Stimulated activated CD4-positive, alpha-beta T cell treated with anti-CD3 and anti-CD28 coated beads, Interleukin-2, amount 100 ng/mL, for 4 hours (primary cell): Measurements from ENCODE around the gene LARP4.
"Not testable (repeated sequence)": the region's sequence is repeated elsewhere in the genome, so short reads cannot be mapped to it uniquely, and the experiment has no call there.

Experiments used
- DNase-seq: peaks from one replicate; pipeline ENCODE4 v3.0.0-alpha.2; 2020; ENCODE audit warnings: low read depth

The LARP4 gene

DNA sequence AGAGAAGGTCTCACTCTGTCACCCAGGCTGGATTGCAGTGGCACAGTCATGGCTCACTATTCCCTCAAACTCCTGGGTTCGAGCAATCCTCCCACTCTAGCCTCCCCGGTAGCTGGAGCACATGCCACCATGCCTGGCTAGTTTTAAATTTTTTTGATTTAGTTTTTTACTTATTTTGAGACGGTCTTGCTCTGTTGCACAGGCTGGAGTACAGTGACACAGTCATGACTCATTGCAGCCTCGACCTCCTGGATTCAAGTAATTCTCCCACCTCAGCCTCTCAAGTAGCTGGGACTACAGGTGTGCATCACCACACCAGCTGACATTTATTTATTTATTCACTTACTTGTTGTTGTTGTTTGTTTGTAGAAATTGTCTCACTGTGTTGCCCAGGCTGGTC lies 81.9 kb downstream of the LARP4 start:
- DNase-seq, result no peak

DNA sequence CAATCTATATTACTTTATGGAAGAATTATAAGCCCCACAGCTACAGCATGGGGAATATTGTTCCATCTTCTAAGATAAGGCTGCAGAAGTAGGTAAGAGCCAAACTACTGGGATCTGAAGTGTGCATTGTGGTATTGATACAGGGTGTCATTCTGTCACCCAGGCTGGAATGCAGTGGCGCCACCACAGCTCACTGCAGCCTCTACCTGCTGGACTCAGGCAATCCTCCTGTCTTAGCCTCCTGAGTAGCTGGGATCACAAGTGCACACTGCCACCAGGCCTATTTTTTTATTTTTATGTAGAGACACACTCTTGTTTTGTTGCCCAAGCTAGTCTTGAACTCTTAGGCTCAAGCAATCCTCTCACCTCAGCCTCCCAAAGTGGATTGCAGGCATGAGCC lies 82.8 kb downstream of the LARP4 start:
- no peak for DNase-seq

DNA sequence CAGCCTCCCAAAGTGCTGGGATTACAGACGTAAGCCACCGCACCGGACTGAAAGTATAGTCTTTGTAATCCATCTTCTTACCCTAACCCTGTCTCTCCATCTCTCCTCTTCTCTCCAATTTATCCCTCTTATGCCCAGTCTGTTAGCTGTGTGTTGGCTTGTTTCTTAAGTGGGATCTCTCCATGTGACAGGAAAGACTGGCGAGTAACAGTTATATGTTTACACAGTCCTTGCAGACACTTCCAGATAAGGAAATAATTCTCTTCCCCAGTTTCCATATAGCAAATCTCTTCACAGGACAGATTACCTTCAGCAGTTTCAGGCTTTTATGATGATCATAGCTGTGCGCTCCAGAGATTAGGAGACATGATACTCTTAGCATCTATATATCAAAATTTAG lies 88.1 kb downstream of the LARP4 start:
- DNase-seq, result no peak

DNA sequence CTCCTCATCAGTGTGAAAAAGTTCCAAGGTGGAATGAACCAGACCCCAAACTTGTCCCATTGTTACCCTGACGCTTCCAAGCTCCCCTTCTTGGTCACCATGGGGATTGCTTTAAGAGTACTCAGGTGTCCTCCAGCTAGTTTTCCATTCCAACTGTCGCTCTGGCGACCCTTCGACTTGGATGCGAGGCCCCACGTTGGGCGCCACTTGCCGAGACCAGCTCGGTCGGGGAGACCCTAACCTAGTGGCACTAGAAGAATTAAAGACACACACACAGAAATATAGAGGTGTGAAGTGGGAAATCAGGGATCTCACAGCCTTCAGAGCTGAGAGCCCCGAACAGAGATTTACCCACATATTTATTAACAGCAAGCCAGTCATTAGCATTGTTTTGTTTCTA lies 97.4 kb downstream of the LARP4 start:
- DNase-seq, result not testable (repeated sequence)

DNA sequence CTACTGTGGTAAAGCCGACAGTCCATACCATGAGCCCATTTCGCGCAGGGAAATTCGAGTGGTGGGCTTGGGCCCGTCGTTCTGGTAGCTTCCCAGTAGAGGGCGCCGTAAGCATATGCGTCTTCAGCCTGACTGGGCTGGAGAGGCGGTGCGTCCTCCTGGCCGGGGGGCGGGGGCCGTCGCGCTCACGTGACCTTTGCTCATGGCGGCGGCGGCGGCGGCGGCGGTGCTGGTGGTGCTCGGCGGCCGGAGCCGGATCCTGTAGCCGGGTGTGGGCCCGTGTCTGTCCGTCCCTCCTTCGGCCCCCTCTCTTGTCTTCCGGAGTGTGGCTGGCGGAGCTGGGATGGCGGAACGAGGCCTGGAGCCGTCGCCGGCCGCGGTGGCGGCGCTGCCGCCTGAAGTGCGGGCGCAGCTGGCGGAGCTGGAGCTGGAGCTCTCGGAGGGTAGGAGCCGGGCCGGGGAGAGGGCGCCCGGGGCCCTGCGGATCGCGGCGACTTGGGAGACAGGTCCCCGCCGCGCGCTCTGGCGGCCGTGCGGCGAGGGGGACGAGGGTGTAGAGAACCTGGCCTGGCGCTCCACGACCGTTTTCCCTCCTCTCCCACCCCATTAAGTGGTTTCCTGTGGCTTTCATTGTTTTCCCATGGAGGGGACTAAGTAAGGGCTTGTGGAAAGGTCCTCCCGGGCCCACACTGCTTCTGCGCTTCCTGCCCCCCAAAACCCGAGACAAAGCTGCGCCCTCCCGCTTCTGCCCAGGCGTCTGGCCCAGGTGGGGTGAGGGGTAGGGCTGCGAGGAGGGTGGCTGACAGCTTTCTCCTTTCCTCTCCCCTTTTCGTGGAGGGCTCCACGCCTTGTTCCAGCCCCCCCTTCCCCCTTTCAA lies 104.4 kb downstream of the LARP4 start, which contains the start of gene DIP2B:
Gene DIP2B (plus strand): TSS at position 188 of the 877 bp plus-strand sequence. CDS start 156 bp downstream, at position 344.
- DNase-seq, result peak; percentile 94

DNA sequence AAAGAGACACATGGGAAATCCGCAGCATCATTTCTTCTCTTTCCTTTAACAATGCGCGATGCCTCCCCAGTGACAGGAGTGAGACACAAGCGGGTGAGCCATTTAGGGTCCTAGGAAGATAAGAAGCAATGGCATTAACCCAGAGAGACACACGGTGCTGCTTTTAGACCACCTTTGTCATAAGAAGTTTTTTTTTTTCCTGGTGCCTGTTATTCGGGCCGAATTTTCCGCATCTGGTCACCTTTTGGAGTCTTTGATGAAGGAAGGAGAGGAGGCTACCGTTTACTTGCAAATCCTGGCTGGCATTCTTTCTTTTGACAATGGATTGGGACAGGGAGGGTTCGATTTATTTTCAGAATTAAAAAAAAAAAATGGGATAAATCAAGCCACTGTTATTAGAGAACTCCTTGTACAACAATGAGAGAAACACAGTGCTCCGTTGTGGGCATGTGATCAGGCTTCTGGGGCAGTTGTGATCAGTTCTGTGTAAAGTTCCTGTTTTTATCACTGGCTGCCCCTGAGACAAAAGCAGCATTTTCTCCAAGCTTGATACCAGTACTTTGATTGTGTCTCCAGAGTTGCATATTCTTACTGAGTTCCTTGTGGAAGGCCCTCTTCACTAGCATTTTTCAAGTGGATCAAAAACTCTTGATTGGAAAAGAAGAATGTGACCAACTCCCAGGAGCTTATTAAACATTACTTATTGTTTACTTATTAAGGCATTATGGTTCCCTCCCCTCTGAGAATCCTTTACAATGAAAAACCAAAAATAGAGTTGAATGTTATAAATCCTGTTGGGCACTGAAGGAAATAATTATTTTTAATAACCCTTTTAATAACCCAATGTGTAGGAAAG lies 105.2 kb downstream of the LARP4 start:
- DNase-seq, result no peak

DNA sequence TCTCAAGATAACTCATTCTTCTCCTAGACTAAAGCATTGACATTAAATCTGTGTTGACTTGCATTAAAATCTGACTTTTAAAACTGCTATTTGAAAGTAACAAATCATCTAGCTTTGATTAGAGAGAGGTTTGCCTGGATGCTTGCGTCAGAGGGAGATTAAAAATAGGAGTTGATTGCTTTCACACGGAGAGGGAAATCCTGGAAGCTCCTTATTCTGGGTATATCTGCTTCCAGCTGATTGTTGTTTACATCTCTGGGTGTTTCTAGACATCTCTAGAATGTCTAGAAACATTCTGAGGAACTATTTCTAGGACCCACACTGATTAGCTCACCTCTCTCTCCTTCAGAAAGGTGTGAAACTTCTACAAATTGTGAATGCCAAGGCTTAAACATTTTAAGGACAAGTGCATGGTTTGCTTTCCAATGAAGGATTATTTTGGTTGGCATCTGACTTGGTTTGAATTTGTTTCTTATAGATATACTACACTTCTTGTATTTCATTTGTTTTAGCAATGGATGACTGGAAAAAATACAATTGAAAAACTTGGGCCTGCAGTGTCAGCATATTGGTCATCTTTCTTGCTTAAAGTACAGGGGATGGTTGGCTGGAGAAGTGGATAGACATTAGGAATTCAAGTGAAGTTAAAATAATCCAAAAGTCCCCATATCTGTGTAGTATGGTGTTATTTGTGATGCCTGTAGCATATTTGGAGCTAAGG lies 106.2 kb downstream of the LARP4 start:
- DNase-seq, result no peak

DNA sequence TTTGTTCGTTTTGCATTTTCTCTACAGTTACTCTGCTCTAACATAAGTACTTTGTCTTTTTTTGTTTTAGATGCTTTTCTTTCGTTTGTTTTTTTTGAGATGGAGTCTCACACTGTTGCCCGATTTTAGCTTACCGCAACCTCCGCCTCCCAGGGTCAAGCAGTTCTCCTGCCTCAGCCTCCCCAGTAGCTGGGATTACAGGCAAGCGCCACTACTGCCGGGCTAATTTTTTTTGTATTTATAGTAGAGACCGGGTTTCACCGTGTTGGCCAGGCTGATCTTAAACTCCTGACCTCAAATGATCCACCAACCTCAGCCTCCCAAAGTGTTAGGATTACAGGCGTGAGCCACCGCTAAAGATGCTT lies 106.8 kb downstream of the LARP4 start:
- no peak for DNase-seq

DNA sequence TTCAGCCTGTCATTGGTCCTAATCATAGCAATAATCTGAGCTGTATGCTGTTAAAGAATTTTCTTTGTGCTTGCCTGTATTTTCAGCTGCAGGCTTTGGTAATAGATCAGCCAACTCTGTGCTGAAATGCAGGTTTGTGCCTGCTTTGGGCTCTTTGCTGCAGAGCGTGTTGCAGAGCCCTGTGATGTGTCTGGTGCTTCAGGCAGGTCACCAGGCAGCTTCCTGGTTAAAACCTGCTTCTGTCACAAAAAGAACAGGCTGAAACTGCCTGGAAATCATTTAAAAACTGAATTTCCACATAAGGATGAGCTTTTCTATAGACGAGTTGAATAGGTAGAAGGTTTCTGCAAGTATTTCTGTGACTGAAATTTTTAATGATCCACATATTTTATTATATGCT lies 107.2 kb downstream of the LARP4 start:
- DNase-seq, result no peak

DNA sequence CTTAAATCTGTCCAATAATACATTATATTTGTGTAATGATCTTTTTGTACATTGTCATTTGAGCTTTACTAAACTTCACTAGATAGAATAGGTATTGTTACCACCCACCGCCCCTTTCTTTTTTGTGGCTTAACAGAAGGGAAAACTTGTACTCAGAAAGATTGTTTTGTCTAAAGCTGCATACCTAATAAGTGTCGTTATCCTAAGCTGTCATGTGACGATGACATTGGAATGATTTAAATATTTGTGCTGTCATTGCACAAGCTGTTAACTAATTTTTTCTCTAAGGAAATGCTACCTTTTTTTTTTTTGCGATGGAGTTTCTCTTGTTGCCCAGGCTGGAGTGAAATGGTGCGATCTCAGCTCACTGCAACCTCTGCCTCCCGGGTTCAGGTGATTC lies 107.7 kb downstream of the LARP4 start:
- DNase-seq, result no peak

DNA sequence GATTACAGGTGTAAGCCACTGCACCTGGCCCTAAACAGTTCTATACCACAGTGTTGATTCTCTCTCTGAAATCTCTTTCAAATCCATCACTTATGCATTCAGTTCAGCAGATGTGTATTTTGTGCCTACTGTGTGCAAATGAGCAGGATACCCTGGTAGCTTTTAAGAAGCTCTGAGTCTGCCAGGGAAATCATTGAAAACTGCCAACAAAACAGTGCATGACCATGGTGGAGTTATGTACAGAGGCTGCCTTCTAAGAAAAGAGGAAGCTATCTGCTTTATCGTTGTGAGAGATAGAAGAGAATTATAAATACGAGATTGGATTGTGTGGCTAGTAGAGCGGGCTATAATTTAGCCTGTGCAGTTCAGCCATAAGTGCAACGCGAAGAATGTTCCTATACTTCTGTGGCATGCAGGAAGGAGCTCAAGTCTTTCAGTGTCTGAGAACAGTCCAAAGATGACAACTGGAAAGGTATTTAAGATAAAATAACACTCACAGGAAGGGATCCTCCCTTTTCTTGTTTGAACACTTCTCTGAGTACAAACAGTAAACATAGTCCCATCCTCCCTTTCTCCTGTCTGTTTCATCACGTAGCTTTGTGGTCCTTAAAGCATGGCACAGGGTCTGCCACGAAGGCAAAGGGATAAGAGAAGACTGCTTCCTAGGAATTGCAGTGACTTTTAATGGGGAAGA lies 108.4 kb downstream of the LARP4 start:
- no peak for DNase-seq

DNA sequence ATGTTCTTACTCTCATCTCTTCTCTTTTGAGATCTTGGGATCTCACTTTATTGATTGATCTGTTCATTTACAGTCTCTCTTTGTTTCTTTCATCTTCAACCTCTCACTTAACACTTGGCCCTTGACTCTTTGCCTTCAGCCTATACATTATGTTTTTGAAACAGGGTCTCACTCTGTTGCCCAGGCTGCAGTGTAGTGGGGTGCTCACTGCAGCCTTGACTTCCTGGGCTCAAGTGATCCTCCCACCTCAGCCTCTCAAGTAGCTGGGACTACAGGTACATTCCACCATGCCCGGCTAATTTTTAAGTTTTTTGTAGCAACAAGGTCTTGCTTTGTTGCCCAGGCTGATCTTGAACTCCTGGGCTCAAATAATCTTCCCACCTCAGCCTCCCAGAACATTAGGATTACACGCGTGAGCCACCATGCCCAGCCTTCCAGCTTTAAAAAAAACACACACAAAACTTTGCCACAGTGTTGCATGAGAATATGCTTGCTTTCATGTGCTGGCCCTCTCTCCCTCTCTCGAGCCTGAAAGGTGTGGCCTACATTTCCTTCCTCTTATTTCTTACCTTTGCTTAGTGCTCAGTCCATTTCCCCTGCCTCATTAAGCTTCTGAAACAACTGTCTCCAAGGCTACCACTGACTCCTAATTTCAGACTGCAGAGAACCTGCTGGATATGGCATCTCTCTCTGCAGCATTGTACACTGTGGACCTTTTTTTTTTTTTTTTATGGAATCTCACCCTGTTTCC lies 114.0 kb downstream of the LARP4 start:
- no peak for DNase-seq

DNA sequence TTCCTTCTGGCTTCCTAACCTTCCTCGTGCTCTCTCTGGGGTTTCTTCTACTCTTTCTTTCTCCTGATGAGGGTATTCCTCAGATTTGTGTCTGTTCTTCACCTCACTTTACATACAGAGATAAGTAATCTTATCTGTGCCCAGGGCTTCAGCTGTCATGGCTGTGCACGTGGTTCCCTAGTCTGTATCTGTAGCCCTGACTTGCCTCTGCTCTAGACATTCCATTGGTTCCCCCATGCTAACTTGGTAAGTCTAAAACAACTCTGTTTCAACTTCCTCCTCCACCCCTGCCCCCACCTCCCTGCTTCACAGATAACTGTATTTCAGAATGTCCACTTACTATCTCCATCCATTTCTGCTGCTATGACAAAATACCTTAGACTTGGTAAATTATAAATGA lies 114.9 kb downstream of the LARP4 start:
- DNase-seq, result no peak

DNA sequence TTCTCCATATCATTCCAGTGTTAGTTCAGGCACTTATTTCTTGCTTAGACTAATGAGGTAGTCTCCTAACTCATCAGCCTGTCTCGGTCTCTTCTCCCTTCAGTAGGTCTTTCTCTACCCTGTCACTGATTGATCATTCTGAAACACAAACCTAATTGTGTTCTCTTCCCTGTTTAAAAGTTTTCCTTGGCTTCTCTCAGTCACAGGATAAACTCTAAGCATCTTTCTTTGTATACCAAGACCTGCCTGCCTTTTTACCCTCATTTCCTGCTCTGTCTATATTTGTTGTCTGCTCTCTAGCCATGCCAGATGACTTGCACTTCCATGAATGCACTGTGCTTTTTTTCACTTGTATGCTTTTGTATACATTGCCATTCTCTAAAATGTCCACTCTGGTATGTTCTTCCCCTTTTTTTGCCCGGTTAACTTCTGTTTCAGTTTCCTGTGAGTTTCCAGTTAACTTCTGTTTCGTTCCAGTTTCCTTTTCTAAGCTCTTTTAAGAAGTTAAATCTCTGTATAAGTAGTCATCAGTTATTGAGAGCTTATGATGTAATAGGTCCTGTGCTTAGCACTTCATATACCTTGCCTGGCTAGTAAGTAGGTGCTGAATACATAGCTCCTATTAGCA lies 116.8 kb downstream of the LARP4 start:
- DNase-seq, result no peak

DNA sequence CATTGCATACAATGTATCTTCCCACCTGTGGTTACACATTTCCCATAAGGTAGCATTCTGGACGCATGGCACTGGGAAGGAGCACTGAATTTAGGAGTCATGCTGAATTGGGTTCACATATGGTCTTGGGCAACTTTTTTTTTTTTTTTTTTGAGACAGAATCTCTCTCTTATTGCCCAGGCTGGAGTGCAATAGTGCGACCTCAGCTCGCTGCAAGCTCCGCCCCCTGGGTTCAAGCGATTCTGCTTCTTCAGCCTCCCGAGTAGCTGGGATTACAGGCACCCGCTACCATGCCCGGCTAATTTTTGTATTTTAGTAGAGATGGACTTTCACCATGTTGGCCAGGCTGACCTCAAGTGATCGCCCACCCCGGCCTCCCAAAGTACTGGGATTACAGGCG lies 117.4 kb downstream of the LARP4 start:
- DNase-seq, result no peak

DNA sequence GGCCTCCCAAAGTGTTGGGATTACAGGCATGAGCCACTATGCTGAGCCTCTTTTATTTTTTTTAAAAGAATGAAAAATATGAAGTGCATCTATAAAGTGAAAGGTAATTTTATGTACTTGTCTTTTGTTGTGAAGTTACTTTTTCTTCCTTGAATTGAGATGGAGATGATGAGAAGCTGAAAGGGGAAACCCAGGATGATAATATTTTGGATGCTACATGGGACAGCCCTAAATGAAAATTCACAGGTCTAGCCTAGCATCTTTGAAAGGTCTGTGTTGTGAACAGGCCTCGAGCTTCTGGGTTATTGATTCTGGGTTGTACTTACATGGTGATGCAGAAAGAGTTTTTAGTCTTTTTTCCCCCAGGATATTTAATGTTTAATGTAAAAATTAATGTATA lies 118.7 kb downstream of the LARP4 start:
- DNase-seq, result no peak

DNA sequence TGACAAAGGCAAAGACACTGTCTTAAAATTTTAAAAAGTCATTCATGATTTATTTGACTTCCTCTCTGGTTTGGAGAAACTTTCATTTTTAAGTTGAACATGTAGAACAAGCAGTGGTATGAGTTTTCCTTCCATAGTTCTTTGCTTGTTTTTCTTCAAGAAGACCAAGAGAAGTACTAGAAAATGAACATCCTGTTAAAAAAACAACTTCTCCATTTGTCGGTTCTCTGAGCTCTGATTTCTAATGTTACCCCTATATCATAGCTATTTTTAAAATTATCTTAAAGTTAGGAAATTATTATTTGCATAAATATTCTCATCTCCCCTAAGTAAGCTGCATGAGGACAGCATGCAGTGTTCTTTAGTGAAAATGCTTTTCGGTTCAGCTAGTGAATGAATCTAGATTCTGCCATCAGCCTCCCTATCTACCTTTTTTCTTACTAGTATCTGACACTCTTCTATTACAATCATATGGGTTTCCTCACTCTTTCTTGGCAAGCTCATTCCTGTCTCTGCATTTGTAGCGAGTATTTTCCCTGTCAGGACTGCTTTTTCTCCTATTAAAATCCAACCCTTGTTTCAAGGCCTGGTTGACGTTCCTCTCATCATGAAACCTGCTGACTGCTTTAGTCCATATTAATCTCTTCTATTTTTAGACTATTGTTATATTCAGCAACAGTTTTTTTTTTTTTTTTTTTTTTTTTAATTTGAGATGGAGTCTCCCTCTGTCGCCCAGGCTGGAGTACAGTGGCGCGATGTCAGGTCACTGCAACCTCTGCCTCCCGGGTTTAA lies 119.9 kb downstream of the LARP4 start:
- no peak for DNase-seq

DNA sequence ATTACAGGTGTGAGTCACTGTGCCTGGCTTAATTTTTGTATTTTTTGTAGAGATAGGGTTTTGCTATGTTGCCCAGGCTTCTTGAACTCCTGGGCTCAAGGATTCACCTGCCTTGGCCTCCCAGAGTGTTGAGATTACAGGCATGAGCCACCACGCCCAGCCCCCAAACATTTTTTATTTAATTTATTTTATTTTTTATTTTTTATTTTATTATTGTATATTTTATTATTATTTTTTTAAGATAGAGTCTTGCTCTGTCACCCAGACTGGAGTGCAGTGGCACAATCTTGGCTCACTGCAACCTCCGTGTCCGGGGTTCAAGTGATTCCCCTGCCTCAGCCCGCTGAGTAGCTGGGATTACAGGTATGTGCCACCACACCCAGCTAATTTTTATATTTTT lies 121.1 kb downstream of the LARP4 start:
- not testable (repeated sequence) for DNase-seq

DNA sequence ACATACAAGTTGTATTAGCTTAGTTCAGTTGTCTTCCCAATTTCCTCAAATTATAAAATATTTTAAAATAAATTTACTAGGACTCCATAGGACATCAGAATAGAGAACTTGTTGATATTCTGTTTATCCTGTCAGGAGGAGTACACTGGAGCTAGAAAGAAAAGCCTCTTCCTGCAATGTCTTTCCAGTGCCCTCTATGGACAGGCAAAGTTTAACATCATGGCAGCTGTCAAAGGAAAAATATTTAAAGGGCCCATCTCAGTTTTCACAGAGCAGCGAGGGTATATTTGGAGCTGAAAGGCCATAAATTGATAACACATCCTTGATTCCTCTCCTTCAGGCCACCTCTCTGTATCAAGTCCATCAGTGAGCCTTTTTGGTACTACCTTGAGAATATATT lies 123.1 kb downstream of the LARP4 start:
- no peak for DNase-seq

DNA sequence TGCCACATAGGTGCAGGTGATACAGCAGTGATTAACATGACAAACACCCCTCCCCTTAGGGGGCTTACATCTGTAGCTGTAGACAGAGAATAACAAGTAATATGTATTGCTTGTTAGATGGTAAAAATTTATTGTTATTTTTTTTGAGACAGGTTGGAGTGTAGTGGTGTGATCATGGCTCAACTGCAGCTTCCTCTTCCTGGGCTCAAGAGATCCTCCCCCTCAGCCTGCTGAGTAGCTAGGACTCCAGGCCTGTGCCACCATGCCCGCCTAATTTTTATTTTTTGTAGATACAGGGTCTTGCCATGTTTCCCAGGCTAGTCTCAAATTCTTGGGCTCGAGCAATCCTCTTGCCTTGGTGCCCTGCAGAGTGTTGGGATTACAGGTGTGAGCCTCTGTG lies 123.9 kb downstream of the LARP4 start:
- DNase-seq, result no peak
